Keratinocyte (primary cell): ENCODE measurements around the gene CELA2B. TPM values are rescaled to one million over a fixed set of nuclear protein-coding genes. Genes with fewer than 3 reads are reported as not detected.

Source experiments
- DNase-seq: peaks from one replicate; pipeline ENCODE4 v3.0.0-alpha.2; 2011; ENCODE audit warnings: low read depth, missing footprints, low spot score
- FAIRE-seq: peaks from 2 replicates; lab custom pipeline; 2011; peaks lifted over from hg19 to GRCh38; lab: Jason Lieb, UNC
- H2AFZ ChIP-seq: 2 replicates; pipeline ENCODE4 v1.6.0; 2012; ENCODE audit warnings: low read length, control low read depth, inconsistent platforms; ENCODE audit not compliant: control insufficient read depth
- H3K27ac ChIP-seq: 2 replicates; pipeline ENCODE4 v1.5.1; 2011; ENCODE audit warnings: low read length; ENCODE audit not compliant: control insufficient read depth, insufficient read depth
- H3K27me3 ChIP-seq: 3 replicates; pipeline ENCODE4 v1.6.0; 2011; ENCODE audit warnings: low read length; ENCODE audit not compliant: control insufficient read depth, insufficient read depth; ENCODE audit errors: extremely low read depth
- H3K36me3 ChIP-seq, 2 experiments: 2 replicates in 1 of 2; 3 replicates in 1 of 2; pipeline ENCODE4 v1.5.1; 2011; ENCODE audit warnings: low read length in 2 of 2, mild to moderate bottlenecking in 1 of 2; ENCODE audit not compliant: control insufficient read depth in 2 of 2, insufficient read depth in 2 of 2; ENCODE audit errors: extremely low read depth in 1 of 2
- H3K4me1 ChIP-seq: 3 replicates; pipeline ENCODE4 v1.5.1; 2011; ENCODE audit warnings: low read length; ENCODE audit not compliant: control insufficient read depth, insufficient read depth; ENCODE audit errors: extremely low read depth
- H3K4me2 ChIP-seq: 3 replicates; pipeline ENCODE4 v1.6.0; 2011; ENCODE audit warnings: low read depth, low read length; ENCODE audit not compliant: control insufficient read depth, insufficient read depth; ENCODE audit errors: extremely low read depth
- H3K4me3 ChIP-seq, 3 experiments: fragments of 200-600 bp in 1 of 3; sonication (generic) in 1 of 3; 2 replicates in 2 of 3; 3 replicates in 1 of 3; pipeline ENCODE4 v1.5.1; 2011 to 2016; ENCODE audit warnings: low read length in 3 of 3, mild to moderate bottlenecking in 3 of 3, control low read depth in 2 of 3, inconsistent platforms in 1 of 3, low read depth in 1 of 3, mixed read lengths in 1 of 3, mixed run types in 1 of 3, moderate library complexity in 1 of 3; ENCODE audit not compliant: control insufficient read depth in 2 of 3, insufficient read depth in 2 of 3; ENCODE audit errors: extremely low read depth in 1 of 3
- H3K79me2 ChIP-seq: 2 replicates; pipeline ENCODE4 v1.6.0; 2012; ENCODE audit warnings: low read length; ENCODE audit not compliant: control insufficient read depth, insufficient read depth
- H3K9ac ChIP-seq: 3 replicates; pipeline ENCODE4 v1.6.0; 2011; ENCODE audit warnings: low read length; ENCODE audit not compliant: control insufficient read depth, insufficient read depth; ENCODE audit errors: extremely low read depth
- H3K9me1 ChIP-seq: 3 replicates; pipeline ENCODE4 v1.6.0; 2011; ENCODE audit warnings: low read length; ENCODE audit not compliant: control insufficient read depth, insufficient read depth; ENCODE audit errors: extremely low read depth
- H3K9me3 ChIP-seq: 2 replicates; pipeline ENCODE4 v1.5.1; 2012; ENCODE audit warnings: low read depth, low read length; ENCODE audit not compliant: control insufficient read depth
- H4K20me1 ChIP-seq: 3 replicates; pipeline ENCODE4 v1.6.0; 2011; ENCODE audit warnings: low read length; ENCODE audit not compliant: control insufficient read depth, insufficient read depth; ENCODE audit errors: extremely low read depth
- EZH2 ChIP-seq: IDR thresholded peaks from one replicate; pipeline ENCODE4 v1.6.1; 2012; ENCODE audit warnings: inconsistent platforms, mild to moderate bottlenecking, low read length, moderate library complexity
- dilution Hi-C: fragments of 300-500 bp; cut with MboI; formaldehyde crosslinking; loops from one replicate; pipeline ENCODE4 v1.7.0; 2020; ENCODE audit warnings: low sequenced_read_pairs; ENCODE audit not compliant: extremely low pct_ligation_motif_present
- polyA plus RNA-seq, 5 experiments: library from polyadenylated mRNA; depleted of rRNA in 3 of 5; stranded (reverse) in 3 of 5; stranded (forward) in 1 of 5; unstranded in 1 of 5; fragments of >200 nt; gene quantifications; 1 replicate in 1 of 5; 2 replicates in 3 of 5; 3 replicates in 1 of 5; pipeline versions ENCODE4 v1.2.1 to v1.2.3, GENCODE V29; 2011 to 2012; ENCODE audit warnings: missing spikeins in 2 of 5, low read depth in 1 of 5, low replicate concordance in 1 of 5
- TF ChIP-seq, protein P1 (sequence below), 3 experiments: IDR thresholded peaks in 1 of 3; conservative IDR thresholded peaks in 1 of 3; optimal IDR thresholded peaks in 1 of 3; 2 replicates in 2 of 3; 3 replicates in 1 of 3; pipeline versions ENCODE3 to v1.5.1; 2011; ENCODE audit warnings: low read length in 3 of 3, mild to moderate bottlenecking in 3 of 3, moderate library complexity in 2 of 3, control low read depth in 1 of 3, inconsistent platforms in 1 of 3; ENCODE audit not compliant: insufficient read depth in 2 of 3; ENCODE audit errors: extremely low read depth in 1 of 3

Gene CELA2B
- polyA plus RNA-seq, 1 donor (not counting 4 experiments of a cell fraction or from before 2014, with no cell fraction given): not detected

DNA sequence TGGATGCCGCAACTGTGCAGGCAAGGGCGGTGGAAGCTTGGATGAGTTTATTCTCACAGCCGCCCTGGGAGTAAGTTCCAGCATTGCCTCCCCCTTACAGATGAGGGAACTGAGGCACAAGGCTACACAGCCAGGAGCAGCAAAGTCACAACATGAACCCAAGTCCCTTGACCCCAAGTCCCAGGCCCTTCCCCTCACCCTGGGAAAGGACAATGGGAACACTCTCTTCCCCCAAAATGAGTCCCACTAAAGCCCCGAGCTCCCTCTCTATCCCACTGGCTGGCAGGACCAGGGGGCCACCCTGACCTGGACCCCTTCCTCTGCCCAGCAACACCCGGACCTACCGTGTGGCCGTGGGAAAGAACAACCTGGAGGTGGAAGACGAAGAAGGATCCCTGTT lies 33.8 kb upstream of the CELA2B start:
- H3K79me2 ChIP-seq: no peaks in the 10 kb centered on the region
- DNase-seq (no peak), FAIRE-seq (no peak)
- H3K4me2 ChIP-seq: no peak overlapping the region
- no peaks in the 10 kb centered on the region for H3K9me3 ChIP-seq
- H3K4me1 ChIP-seq: no peaks in the 10 kb centered on the region
- dilution Hi-C loops: no loop called here
- H3K27me3 ChIP-seq: peaks cover 5% of the 10 kb centered on the region
- H3K27ac ChIP-seq: no peak overlapping the region
- no peaks in the 10 kb centered on the region for H4K20me1 ChIP-seq
- no peak overlapping the region for H2AFZ ChIP-seq
- no peaks in the 10 kb centered on the region for H3K36me3 ChIP-seq
- no peak overlapping the region for H3K9ac ChIP-seq
- no peak for TF ChIP-seq EZH2
- TF ChIP-seq, protein P1, sequence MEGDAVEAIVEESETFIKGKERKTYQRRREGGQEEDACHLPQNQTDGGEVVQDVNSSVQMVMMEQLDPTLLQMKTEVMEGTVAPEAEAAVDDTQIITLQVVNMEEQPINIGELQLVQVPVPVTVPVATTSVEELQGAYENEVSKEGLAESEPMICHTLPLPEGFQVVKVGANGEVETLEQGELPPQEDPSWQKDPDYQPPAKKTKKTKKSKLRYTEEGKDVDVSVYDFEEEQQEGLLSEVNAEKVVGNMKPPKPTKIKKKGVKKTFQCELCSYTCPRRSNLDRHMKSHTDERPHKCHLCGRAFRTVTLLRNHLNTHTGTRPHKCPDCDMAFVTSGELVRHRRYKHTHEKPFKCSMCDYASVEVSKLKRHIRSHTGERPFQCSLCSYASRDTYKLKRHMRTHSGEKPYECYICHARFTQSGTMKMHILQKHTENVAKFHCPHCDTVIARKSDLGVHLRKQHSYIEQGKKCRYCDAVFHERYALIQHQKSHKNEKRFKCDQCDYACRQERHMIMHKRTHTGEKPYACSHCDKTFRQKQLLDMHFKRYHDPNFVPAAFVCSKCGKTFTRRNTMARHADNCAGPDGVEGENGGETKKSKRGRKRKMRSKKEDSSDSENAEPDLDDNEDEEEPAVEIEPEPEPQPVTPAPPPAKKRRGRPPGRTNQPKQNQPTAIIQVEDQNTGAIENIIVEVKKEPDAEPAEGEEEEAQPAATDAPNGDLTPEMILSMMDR (optimal IDR thresholded peaks at IDR 0.05 in 1 of 3, IDR thresholded peaks at IDR 0.05 in 1 of 3, conservative IDR thresholded peaks at IDR 0.05 in 1 of 3; ENCODE audit: extremely low read depth in 1 of 3, insufficient read depth in 2 of 3, low read length in 3 of 3): no peak
- peaks cover 2% of the 10 kb centered on the region for H3K9me1 ChIP-seq
- H3K4me3 ChIP-seq: no peak overlapping the region

- H3K4me3 ChIP-seq: no peak overlapping the region
- H3K4me2 ChIP-seq: no peak overlapping the region
- no peaks in the 10 kb centered on the region for H3K79me2 ChIP-seq
- H3K36me3 ChIP-seq: no peaks in the 10 kb centered on the region
- peaks cover 5% of the 10 kb centered on the region for H3K27me3 ChIP-seq
- H3K9me1 ChIP-seq: peaks cover 2% of the 10 kb centered on the region
- no peak overlapping the region for H2AFZ ChIP-seq
- no peaks in the 10 kb centered on the region for H4K20me1 ChIP-seq
- TF ChIP-seq, protein P1 (optimal IDR thresholded peaks at IDR 0.05 in 1 of 3, IDR thresholded peaks at IDR 0.05 in 1 of 3, conservative IDR thresholded peaks at IDR 0.05 in 1 of 3; ENCODE audit: extremely low read depth in 1 of 3, insufficient read depth in 2 of 3, low read length in 3 of 3): no peak
- no peak for TF ChIP-seq EZH2
- H3K9ac ChIP-seq: no peak overlapping the region
- H3K27ac ChIP-seq: no peak overlapping the region
- FAIRE-seq (no peak), DNase-seq (no peak)
- no peaks in the 10 kb centered on the region for H3K4me1 ChIP-seq
- dilution Hi-C loops: no loop called here
- H3K9me3 ChIP-seq: no peaks in the 10 kb centered on the region
Observed at GRCh38 chr1:15442759-15443158, 33.1 kb upstream of the CELA2B start.
